ENCODE data around the gene DCDC2B.
A peak's percentile ranks its signal among the peaks of the same experiment; 100 is the strongest.

Gene DCDC2B

GRCh38 chr1:32205401-32206370, 3.2 kb upstream of the DCDC2B start, which contains the start of gene IQCC:
TSS of gene IQCC (plus strand) at chr1:32205671. CDS start at chr1:32205682, 11 bp downstream.
- TF ChIP-seq ZFP3 (CRISPR knock-in tag; IDR thresholded peaks at IDR 0.05) (no peak), POU6F1 (CRISPR knock-in tag; IDR thresholded peaks at IDR 0.05; ENCODE audit: borderline replicate concordance, low read depth) (no peak), ZFP30 (CRISPR knock-in tag; IDR thresholded peaks at IDR 0.05) (no peak), ZNF8 (CRISPR knock-in tag; IDR thresholded peaks at IDR 0.05) (no peak), CSDC2 (CRISPR knock-in tag; IDR thresholded peaks at IDR 0.05) (no peak), TCF4 (CRISPR knock-in tag; IDR thresholded peaks at IDR 0.05; ENCODE audit: borderline replicate concordance) (no peak), CREB5 (CRISPR knock-in tag; IDR thresholded peaks at IDR 0.05; ENCODE audit: low read depth) (no peak), ARNTL (CRISPR knock-in tag; IDR thresholded peaks at IDR 0.05; ENCODE audit: borderline replicate concordance, low read depth) (no peak), RARB (CRISPR knock-in tag; IDR thresholded peaks at IDR 0.05) (no peak), CSRNP3 (CRISPR knock-in tag; IDR thresholded peaks at IDR 0.05) (0 out of 2 replicates have a peak, but pooled peaks have one; percentile 38), SNAI2 (CRISPR knock-in tag; IDR thresholded peaks at IDR 0.05) (no peak), ZNF70 (CRISPR knock-in tag; IDR thresholded peaks at IDR 0.05) (peak; percentile 77), PATZ1 (CRISPR knock-in tag; IDR thresholded peaks at IDR 0.05; ENCODE audit: borderline replicate concordance) (no peak), ZC3H10 (CRISPR knock-in tag; IDR thresholded peaks at IDR 0.05) (no peak), BACH2 (CRISPR knock-in tag; IDR thresholded peaks at IDR 0.05; ENCODE audit: borderline replicate concordance) (no peak), ISL1 (CRISPR knock-in tag; IDR thresholded peaks at IDR 0.05) (no peak), TOX (CRISPR knock-in tag; IDR thresholded peaks at IDR 0.05; ENCODE audit: borderline replicate concordance) (no peak), GLIS3 (CRISPR knock-in tag; IDR thresholded peaks at IDR 0.05) (no peak)
- ATAC-seq: peak; percentile 72

- ATAC-seq: no peak
- TF ChIP-seq ARNTL (CRISPR knock-in tag; IDR thresholded peaks at IDR 0.05; ENCODE audit: borderline replicate concordance, low read depth) (no peak), SNAI2 (CRISPR knock-in tag; IDR thresholded peaks at IDR 0.05) (no peak), BACH2 (CRISPR knock-in tag; IDR thresholded peaks at IDR 0.05; ENCODE audit: borderline replicate concordance) (no peak), RARB (CRISPR knock-in tag; IDR thresholded peaks at IDR 0.05) (no peak), TOX (CRISPR knock-in tag; IDR thresholded peaks at IDR 0.05; ENCODE audit: borderline replicate concordance) (no peak), ZNF70 (CRISPR knock-in tag; IDR thresholded peaks at IDR 0.05) (no peak), CSDC2 (CRISPR knock-in tag; IDR thresholded peaks at IDR 0.05) (no peak)
These were observed 420 bp upstream of the DCDC2B start for GRCh38 chr1:32208469-32208868.

- no peak for TF ChIP-seq TOX (CRISPR knock-in tag; IDR thresholded peaks at IDR 0.05; ENCODE audit: borderline replicate concordance)
- no peak for TF ChIP-seq ZNF70 (CRISPR knock-in tag; IDR thresholded peaks at IDR 0.05)
- no peak for TF ChIP-seq CSDC2 (CRISPR knock-in tag; IDR thresholded peaks at IDR 0.05)
- no peak for TF ChIP-seq OSR1 (CRISPR knock-in tag; IDR thresholded peaks at IDR 0.05)
- TF ChIP-seq GLIS3 (CRISPR knock-in tag; IDR thresholded peaks at IDR 0.05): no peak
- TF ChIP-seq TCF4 (CRISPR knock-in tag; IDR thresholded peaks at IDR 0.05; ENCODE audit: borderline replicate concordance): no peak
- no peak for TF ChIP-seq BACH2 (CRISPR knock-in tag; IDR thresholded peaks at IDR 0.05; ENCODE audit: borderline replicate concordance)
- peak; percentile 96 for ATAC-seq
These were observed 7.0 kb downstream of the DCDC2B start for GRCh38 chr1:32215629-32216480.
